Measurements from ENCODE around the gene NTN3. TPM values are rescaled to one million over a fixed set of nuclear protein-coding genes. Genes with fewer than 3 reads are reported as not detected.

NTN3 gene
- total RNA-seq, 1 donor from 2014 or later = not detected

GRCh38 chr16:2496223-2497115, 25.4 kb downstream of the NTN3 start:
- DNase-seq (ENCODE audit: low read depth, low spot score) = no peak

- DNase-seq (ENCODE audit: low read depth, low spot score) = no peak
Observed at GRCh38 chr16:2497116-2497630, 26.1 kb downstream of the NTN3 start.

GRCh38 chr16:2497695-2498484, 26.8 kb downstream of the NTN3 start:
- DNase-seq (ENCODE audit: low read depth, low spot score) = no peak

- no peak for DNase-seq (ENCODE audit: low read depth, low spot score)
Observed at GRCh38 chr16:2498531-2499253, 27.6 kb downstream of the NTN3 start.

- no peak for DNase-seq (ENCODE audit: low read depth, low spot score)
Observed at GRCh38 chr16:2499454-2499853, 28.4 kb downstream of the NTN3 start.

GRCh38 chr16:2499890-2500429, 28.9 kb downstream of the NTN3 start:
- no peak for DNase-seq (ENCODE audit: low read depth, low spot score)

GRCh38 chr16:2500430-2500917, 29.4 kb downstream of the NTN3 start:
- no peak for DNase-seq (ENCODE audit: low read depth, low spot score)

- DNase-seq (ENCODE audit: low read depth, low spot score) = peak; percentile 30
Observed at GRCh38 chr16:2500918-2501750, 30.0 kb downstream of the NTN3 start.

- DNase-seq (ENCODE audit: low read depth, low spot score) = no peak
Observed at GRCh38 chr16:2501946-2502895, 31.1 kb downstream of the NTN3 start.

- no peak for DNase-seq (ENCODE audit: low read depth, low spot score)
Observed at GRCh38 chr16:2505695-2506094, 34.6 kb downstream of the NTN3 start.

GRCh38 chr16:2507052-2507659, 36.1 kb downstream of the NTN3 start:
- DNase-seq (ENCODE audit: low read depth, low spot score) = no peak

- no peak for DNase-seq (ENCODE audit: low read depth, low spot score)
Observed at GRCh38 chr16:2507665-2508064, 36.6 kb downstream of the NTN3 start.

- no peak for DNase-seq (ENCODE audit: low read depth, low spot score)
Observed at GRCh38 chr16:2508722-2509400, 37.8 kb downstream of the NTN3 start.

- no peak for DNase-seq (ENCODE audit: low read depth, low spot score)
Observed at GRCh38 chr16:2511128-2511800, 40.2 kb downstream of the NTN3 start.

- no peak for DNase-seq (ENCODE audit: low read depth, low spot score)
Observed at GRCh38 chr16:2511996-2512734, 41.1 kb downstream of the NTN3 start.

GRCh38 chr16:2512735-2513404, 41.8 kb downstream of the NTN3 start:
- no peak for DNase-seq (ENCODE audit: low read depth, low spot score)

All from pulmonary artery endothelial cell (primary cell).